Esophagus (tissue), 2 donors: ENCODE results near the gene OAT. TPM values are rescaled to one million over a fixed set of nuclear protein-coding genes. Genes with fewer than 3 reads are reported as not detected.

ENCODE experiments used
- H3K27ac ChIP-seq, 2 donors: one replicate each; pipeline ENCODE4 v1.5.1; 2013; ENCODE audit warnings: low read depth in 2 of 2, mild to moderate bottlenecking in 2 of 2, inconsistent platforms in 1 of 2, low read length in 1 of 2, moderate library complexity in 1 of 2
- H3K27me3 ChIP-seq, 2 donors: one replicate each; pipeline ENCODE4 v1.6.1; 2013; ENCODE audit warnings: low read length in 2 of 2, control low read depth in 1 of 2, mild to moderate bottlenecking in 1 of 2; ENCODE audit not compliant: insufficient read depth in 2 of 2, control insufficient read depth in 1 of 2
- H3K36me3 ChIP-seq, 2 donors: one replicate each; pipeline ENCODE4 v1.6.1; 2013; ENCODE audit warnings: low read length in 1 of 2; ENCODE audit not compliant: control insufficient read depth in 2 of 2, insufficient read depth in 2 of 2
- H3K4me1 ChIP-seq, 2 donors: one replicate each; pipeline ENCODE4 v1.6.1; 2013; ENCODE audit warnings: low read length in 1 of 2; ENCODE audit not compliant: control insufficient read depth in 2 of 2, insufficient read depth in 2 of 2
- H3K4me3 ChIP-seq, 2 donors: one replicate each; pipeline ENCODE4 v1.5.1; 2013; ENCODE audit warnings: low read length in 2 of 2, mild to moderate bottlenecking in 2 of 2, low read depth in 1 of 2, moderate library complexity in 1 of 2
- H3K9me3 ChIP-seq, 2 donors: one replicate each; pipeline ENCODE4 v1.6.1; 2013; ENCODE audit warnings: mild to moderate bottlenecking in 2 of 2, low read depth in 1 of 2, low read length in 1 of 2, moderate library complexity in 1 of 2; ENCODE audit not compliant: control insufficient read depth in 2 of 2, insufficient read depth in 1 of 2
- WGBS, 2 donors: extraction: QIAGEN DNeasy Blood & Tissue Kit; methylation state at CpG; one replicate each; pipeline ENCODE4 v1.1.7; 2013; 5-methylcytosine and 5-hydroxymethylcytosine counted together
- polyA plus RNA-seq, 2 donors: library from polyadenylated mRNA; stranded (reverse); fragments of 200-250 nt; gene quantifications; one replicate each; pipeline ENCODE4 v1.2.3, GENCODE V29; 2013
- donor health status: healthy with polysubstance abuse.
- donor health status: Bipolar disorder and iron deficiency.

The OAT gene
- polyA plus RNA-seq, 2 donors, result 46.3 to 99.7 TPM

DNA sequence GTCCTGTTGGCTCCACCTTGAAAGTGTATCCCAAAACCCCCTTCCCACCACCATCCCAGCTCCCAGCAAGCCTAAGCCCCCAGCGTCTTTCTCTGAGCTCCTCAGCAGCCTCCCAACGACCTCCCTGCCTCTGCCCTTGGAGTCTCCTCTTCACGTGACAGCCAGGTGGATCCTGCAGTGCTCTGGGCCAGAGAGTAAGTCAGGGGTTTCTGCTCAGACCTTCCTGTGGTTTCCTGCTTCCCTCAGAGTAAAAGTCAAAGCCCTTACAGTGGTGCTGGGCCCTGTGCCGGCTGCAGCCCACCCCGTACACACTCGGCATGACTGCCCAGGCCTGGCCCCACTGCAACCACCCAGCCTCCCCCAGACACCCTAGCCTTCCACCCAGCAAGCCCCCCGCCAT lies 51.9 kb downstream of the OAT start:
- H3K36me3 ChIP-seq, result no peaks in the 10 kb centered on the region
- H3K4me1 ChIP-seq, result no peaks in the 10 kb centered on the region
- H3K9me3 ChIP-seq, result no peaks in the 10 kb centered on the region
- H3K27me3 ChIP-seq, result no peaks in the 10 kb centered on the region
- 67 to 73% methylated on average over 7 of the region's 7 CpGs for WGBS, 2 donors
- no peak overlapping the region for H3K4me3 ChIP-seq
- no peak overlapping the region for H3K27ac ChIP-seq

DNA sequence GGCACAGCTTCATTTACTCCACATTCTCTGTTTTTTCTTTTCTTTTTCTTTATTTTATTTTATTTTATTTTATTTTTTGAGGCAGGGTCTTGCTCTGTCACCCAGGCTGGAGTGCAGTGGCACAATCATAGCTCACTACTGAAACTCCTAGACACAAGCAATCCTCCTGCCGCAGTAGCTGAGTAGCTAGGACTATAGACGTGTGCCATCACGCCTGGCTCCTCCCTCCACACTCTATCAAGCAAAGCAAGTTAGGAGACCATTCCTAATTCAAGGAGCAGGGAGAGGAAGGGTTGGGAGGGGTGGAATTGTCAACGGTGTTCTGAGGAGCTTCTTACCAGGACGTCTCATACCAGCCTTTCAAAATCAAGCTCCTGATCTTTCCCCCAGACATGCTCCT lies 52.4 kb downstream of the OAT start:
- Histone ChIP-seq H3K9me3 (no peaks in the 10 kb centered on the region), H3K4me3 (no peak overlapping the region), H3K4me1 (no peaks in the 10 kb centered on the region), H3K27me3 (no peaks in the 10 kb centered on the region), H3K27ac (no peak overlapping the region), H3K36me3 (no peaks in the 10 kb centered on the region)
- 44 to 52% methylated on average over 5 of the region's 5 CpGs for WGBS, 2 donors

DNA sequence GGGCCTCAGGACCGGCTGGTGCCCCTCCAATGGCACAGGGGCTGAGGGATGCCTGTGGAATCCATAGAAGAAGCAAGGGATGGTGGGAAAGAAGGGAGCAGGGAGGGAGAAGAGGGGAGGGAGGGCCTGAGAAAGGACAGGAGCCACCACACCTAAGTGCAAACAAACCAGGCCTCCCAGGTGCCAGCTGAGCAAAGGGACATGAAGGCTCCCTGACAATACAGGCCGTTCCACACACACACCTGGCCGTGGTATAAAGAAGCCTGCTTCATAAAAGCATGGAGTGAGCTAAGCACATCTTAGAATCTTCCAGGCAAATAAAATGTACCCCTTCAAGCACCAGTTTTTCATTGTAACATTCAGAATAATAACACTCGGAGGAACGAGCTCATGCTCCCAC lies 54.0 kb downstream of the OAT start:
- no peaks in the 10 kb centered on the region for H3K36me3 ChIP-seq
- WGBS, 2 donors, result 72 to 88% methylated on average over 5 of the region's 5 CpGs
- no peak overlapping the region for H3K4me3 ChIP-seq
- H3K27ac ChIP-seq, result no peak overlapping the region
- H3K9me3 ChIP-seq, result no peaks in the 10 kb centered on the region
- H3K27me3 ChIP-seq, result no peaks in the 10 kb centered on the region
- H3K4me1 ChIP-seq, result no peaks in the 10 kb centered on the region

DNA sequence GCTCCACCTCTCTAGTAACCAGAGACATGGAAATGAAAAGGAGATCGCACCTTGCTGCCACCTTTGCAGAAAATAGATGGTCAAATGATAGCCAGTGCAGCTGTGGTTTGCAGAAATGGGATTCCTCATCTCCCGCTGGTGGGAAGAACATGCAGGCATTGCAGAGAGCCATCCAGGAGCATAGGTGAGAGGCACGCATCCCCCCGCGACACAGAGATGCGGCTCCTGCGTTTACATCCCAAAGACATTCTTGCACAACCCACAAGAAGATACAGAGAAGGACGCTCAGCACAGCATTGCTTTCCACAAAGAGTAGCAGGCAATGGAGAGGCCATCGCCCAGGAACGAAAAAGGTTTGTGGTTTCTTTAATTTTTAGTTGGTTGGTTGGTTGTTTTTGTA lies 56.2 kb downstream of the OAT start:
- WGBS, 2 donors, result 77 to 86% methylated on average over 10 of the region's 10 CpGs
- peaks cover 0 to 2% of the 10 kb centered on the region in 2 donors for H3K4me1 ChIP-seq
- H3K36me3 ChIP-seq, result no peaks in the 10 kb centered on the region
- H3K4me3 ChIP-seq, result no peak overlapping the region
- no peaks in the 10 kb centered on the region for H3K27me3 ChIP-seq
- no peak overlapping the region for H3K27ac ChIP-seq
- H3K9me3 ChIP-seq, result no peaks in the 10 kb centered on the region

DNA sequence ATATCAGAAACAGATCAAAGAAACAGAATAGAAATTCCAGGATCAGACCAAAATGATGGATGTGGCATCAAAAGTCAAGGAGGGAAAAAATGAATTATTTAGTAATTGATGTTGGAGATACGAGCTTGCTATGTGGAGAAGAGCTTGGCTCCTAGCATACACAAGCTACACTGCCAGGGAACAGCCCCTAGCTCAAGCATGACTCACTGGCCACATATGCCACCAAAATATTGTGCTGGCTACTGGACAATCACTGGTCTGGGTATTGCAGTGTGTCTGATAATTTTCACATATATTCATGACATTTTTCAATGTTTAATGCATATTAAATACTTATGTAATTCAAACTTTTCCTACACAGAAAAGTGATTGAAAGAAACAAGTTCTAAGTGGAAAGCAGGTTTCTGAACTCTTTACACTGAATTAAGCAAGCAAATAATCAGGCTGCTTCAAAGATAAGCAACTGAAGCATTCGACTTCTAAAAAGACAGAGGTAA lies 59.3 kb downstream of the OAT start:
- WGBS, 2 donors, result 71 to 73% methylated on average over 2 of the region's 2 CpGs
- Histone ChIP-seq H3K36me3 (no peaks in the 10 kb centered on the region), H3K27ac (no peak overlapping the region), H3K9me3 (no peaks in the 10 kb centered on the region), H3K4me1 (peaks cover 2 to 4% of the 10 kb centered on the region in 2 donors), H3K4me3 (no peak overlapping the region), H3K27me3 (no peaks in the 10 kb centered on the region)

DNA sequence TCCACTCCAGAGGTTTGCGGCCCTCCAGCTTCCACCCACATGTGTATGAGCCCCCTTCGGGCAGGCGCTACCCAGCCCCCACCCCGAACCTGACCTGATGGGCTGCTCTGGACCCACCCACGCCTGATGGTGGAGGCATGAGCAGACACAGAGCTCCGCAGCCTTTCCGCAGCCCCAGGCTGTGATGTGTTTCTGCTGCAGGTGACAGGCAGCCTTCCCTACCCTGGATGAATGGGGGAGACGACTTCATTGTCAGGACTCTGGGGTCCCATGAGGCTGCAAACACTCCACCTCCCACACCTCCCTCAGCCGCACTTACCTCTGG lies 61.2 kb downstream of the OAT start:
- H3K27ac ChIP-seq, result no peak overlapping the region

DNA sequence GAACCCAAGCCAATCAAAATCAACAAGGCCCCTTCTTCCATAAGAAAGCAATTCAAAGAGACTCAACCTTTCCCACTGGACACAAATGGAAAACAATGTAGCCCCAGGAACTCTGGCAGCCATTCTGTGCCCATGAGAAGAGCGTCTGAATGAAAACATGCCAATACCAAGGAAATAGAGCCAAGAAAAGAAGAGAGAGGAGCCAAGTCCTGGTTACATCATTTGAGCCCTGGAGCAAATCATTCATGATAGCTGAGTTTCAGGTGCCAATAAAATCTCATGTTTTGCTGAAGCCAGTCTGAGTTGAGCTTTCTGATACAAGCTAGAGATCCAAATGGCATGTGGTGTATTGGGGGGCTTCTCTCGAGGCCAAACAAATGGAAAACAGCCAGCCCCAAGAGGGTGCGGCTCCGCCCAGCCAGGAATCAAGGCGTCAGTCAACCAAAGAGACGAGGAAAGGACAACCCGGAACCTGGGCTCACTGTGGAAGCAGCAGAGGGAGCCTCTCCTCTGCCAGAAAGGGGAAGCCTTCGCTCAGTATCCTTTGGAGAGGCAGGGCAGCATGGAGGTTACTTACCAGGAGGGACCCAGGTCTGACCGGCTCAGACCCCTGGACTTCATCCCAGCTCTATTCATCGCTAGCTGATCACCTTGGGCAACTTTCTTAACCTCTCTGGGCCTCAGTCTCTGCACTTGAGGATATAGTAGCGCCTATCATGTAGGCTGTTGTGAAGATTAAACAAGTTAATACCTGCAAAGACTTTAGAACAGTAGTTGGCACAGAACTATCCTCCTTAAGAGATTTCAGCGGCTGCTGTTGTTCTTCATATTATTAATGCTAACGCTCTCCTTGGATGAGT lies 61.8 kb downstream of the OAT start:
- Histone ChIP-seq H3K36me3 (no peaks in the 10 kb centered on the region), H3K27ac (peak overlapping the region; percentile 14 to 53), H3K27me3 (no peaks in the 10 kb centered on the region), H3K4me1 (peaks cover 2 to 4% of the 10 kb centered on the region in 2 donors), H3K9me3 (no peaks in the 10 kb centered on the region), H3K4me3 (no peak overlapping the region)
- 56 to 61% methylated on average over 13 of the region's 13 CpGs for WGBS, 2 donors

More for the DNA sequence above, 61.2 kb downstream of the OAT start:
- H3K4me1 ChIP-seq, result peaks cover 2 to 4% of the 10 kb centered on the region in 2 donors
- no peak overlapping the region for H3K4me3 ChIP-seq
- H3K36me3 ChIP-seq, result no peaks in the 10 kb centered on the region
- no peaks in the 10 kb centered on the region for H3K27me3 ChIP-seq
- no peaks in the 10 kb centered on the region for H3K9me3 ChIP-seq
- 45 to 52% methylated on average over 9 of the region's 9 CpGs for WGBS, 2 donors

DNA sequence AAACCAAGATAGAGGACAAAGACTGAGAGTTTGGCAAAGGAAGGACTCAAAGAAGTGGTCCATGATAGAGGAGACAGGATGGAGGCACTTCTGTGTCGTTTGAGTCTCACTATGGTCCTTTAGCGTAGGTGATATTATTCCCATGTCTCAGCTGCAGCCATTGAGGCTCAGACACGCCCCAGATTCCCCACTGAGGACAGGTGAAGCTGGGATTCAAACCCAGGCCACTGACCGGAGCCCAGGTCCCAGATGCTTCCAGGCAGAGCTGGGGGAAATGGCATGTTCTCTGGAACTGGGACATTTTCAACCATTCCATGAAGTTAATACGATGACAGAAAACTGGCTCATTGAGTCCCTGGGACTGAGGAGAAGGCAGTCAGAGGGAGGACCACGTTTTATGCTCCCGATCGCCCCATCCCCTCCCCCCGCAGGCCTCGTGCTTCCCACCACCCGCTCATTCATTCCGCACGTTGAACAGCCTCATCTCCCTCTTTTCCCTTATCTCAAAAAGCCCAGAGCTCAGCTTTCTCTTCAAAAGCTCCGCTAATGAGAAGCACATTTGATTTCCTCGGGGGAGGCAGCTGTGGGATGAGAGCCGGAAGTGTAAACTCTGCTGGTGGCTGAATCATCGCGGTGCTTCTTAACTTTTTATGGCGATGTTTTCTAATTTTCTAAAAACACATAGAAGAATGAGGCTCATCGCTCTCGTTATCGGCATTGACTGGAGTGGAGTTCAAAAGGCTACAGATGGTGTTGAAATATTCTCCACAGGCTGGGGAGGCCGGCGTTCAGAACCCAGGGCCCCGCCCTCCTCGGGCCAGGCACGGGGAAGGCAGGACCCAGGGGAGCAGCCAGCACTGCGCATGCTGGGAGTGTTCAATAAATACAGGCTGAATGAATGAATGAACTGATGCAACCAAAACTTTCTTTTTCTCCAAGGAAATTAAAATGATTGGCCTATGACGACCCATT lies 64.0 kb downstream of the OAT start:
- peaks cover 2 to 4% of the 10 kb centered on the region in 2 donors for H3K4me1 ChIP-seq
- WGBS, 2 donors, result 23 to 30% methylated on average over 29 of the region's 29 CpGs
- H3K4me3 ChIP-seq, result peak overlapping the region in 1 of 2 donors; percentile 25
- no peaks in the 10 kb centered on the region for H3K27me3 ChIP-seq
- no peaks in the 10 kb centered on the region for H3K9me3 ChIP-seq
- H3K36me3 ChIP-seq, result no peaks in the 10 kb centered on the region
- H3K27ac ChIP-seq, result peak overlapping the region in 1 of 2 donors; percentile 29

DNA sequence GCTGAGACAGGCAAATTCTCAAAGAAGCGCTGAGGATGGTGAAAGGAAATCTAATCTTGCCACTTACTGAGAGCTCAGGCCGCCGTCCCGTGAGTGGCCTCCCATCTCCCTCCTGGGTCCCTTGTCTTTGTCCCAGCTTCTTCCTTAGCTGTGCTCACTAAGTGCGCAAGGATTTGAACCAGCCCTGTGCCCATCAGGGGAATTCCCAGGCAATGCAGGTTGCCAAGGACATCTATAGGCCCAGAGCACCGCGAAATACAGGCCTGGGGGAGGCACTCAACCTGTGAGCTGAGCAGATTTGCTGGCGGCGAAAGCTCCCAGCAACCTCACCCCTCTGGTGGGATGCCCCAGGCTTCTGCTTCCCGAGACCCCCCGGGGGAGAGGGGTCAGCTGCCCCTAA lies 64.8 kb downstream of the OAT start:
- no peaks in the 10 kb centered on the region for H3K36me3 ChIP-seq
- H3K4me1 ChIP-seq, result peaks cover 2 to 4% of the 10 kb centered on the region in 2 donors
- no peak overlapping the region for H3K4me3 ChIP-seq
- H3K27ac ChIP-seq, result no peak overlapping the region
- no peaks in the 10 kb centered on the region for H3K9me3 ChIP-seq
- 88% methylated on average over 11 of the region's 11 CpGs for WGBS, 2 donors
- H3K27me3 ChIP-seq, result no peaks in the 10 kb centered on the region
